PC-9 (cell line): ENCODE measurements around the gene HBP1. TPM values are rescaled to one million over a fixed set of nuclear protein-coding genes. Genes with fewer than 3 reads are reported as not detected.

Experiments used
- BruUV-seq: library from RNA; stranded (reverse); fragments of 400-500 nt; replicated peaks from 2 replicates; lab custom pipeline; 2021; lab: Mats Ljungman, UMichigan
- CTCF ChIA-PET: fragments of 300-600 bp; sonication (Branson Sonifier 250); formaldehyde crosslinking; loops from one replicate; lab custom pipeline; 2022; ENCODE audit warnings: antibody characterized with exemption; lab: Charles Lee
- POLR2A ChIA-PET: fragments of 300-600 bp; sonication (Branson Sonifier 250); formaldehyde crosslinking; loops from one replicate; lab custom pipeline; 2022; ENCODE audit warnings: antibody characterized with exemption; ENCODE audit not compliant: unreplicated experiment; lab: Charles Lee
- DNase-seq, 2 experiments: peaks; one replicate each; pipeline versions ENCODE4 v3.0.0 to v3.0.0-alpha.2; 2015 to 2022; ENCODE audit warnings: mixed read lengths in 1 of 2
- H2AFZ ChIP-seq: fragments of 200-600 bp; sonication (generic); 2 replicates; pipeline ENCODE4 v1.8.1; 2017; ENCODE audit warnings: antibody characterized with exemption
- H3F3A ChIP-seq: fragments of 200-600 bp; sonication (generic); 2 replicates; pipeline ENCODE4 v1.8.1; 2017; ENCODE audit warnings: antibody characterized with exemption, mild to moderate bottlenecking, low read depth; ENCODE audit not compliant: insufficient read depth
- H3K27ac ChIP-seq: fragments of 200-600 bp; sonication (generic); 2 replicates; pipeline ENCODE4 v1.6.1; 2016; ENCODE audit warnings: mixed run types
- H3K27me3 ChIP-seq: fragments of 200-600 bp; sonication (generic); 2 replicates; pipeline ENCODE4 v1.6.1; 2016; ENCODE audit warnings: low read depth, mixed run types; ENCODE audit not compliant: insufficient read depth
- H3K36me3 ChIP-seq: fragments of 200-600 bp; sonication (generic); 2 replicates; pipeline ENCODE4 v1.6.1; 2016; ENCODE audit warnings: low read depth, mixed run types
- H3K4me1 ChIP-seq: fragments of 200-600 bp; sonication (generic); replicated peaks from 2 replicates; pipeline ENCODE4 v1.6.1; 2016; ENCODE audit warnings: mixed run types; ENCODE audit not compliant: insufficient read depth
- H3K4me2 ChIP-seq: fragments of 200-600 bp; sonication (generic); 2 replicates; pipeline ENCODE4 v1.6.1; 2017; ENCODE audit warnings: mixed run types
- H3K4me3 ChIP-seq: fragments of 200-600 bp; sonication (generic); 2 replicates; pipeline ENCODE4 v1.6.1; 2016; ENCODE audit warnings: mixed run types
- H3K79me2 ChIP-seq: fragments of 200-600 bp; sonication (generic); 2 replicates; pipeline ENCODE4 v1.6.1; 2017; ENCODE audit warnings: low read depth, mixed run types
- H3K9me2 ChIP-seq: fragments of 200-600 bp; sonication (generic); 2 replicates; pipeline ENCODE4 v1.8.1; 2017; ENCODE audit warnings: mild to moderate bottlenecking; ENCODE audit not compliant: insufficient read depth
- H3K9me3 ChIP-seq: fragments of 200-600 bp; sonication (generic); 2 replicates; pipeline ENCODE4 v1.8.1; 2016; ENCODE audit warnings: low read depth; ENCODE audit not compliant: insufficient read depth
- H4K20me1 ChIP-seq: fragments of 200-600 bp; sonication (generic); 2 replicates; pipeline ENCODE4 v1.8.1; 2017; ENCODE audit not compliant: insufficient read depth
- EZH2 ChIP-seq: fragments of 200-600 bp; sonication (generic); IDR thresholded peaks from 2 replicates; pipeline ENCODE4 v1.8.0; 2017; ENCODE audit warnings: antibody characterized with exemption, low read depth
- intact Hi-C: fragments of 100-400 bp; cut with micrococcal nuclease; formaldehyde crosslinking; loops from one replicate; pipeline ENCODE4 v1.10.0; 2022; ENCODE audit not compliant: unreplicated experiment
- total RNA-seq: library from RNA; stranded (reverse); gene quantifications from 2 replicates; pipeline ENCODE4 v1.2.3, GENCODE V29; 2021
- TF ChIP-seq, protein P1 (sequence below): fragments of 200-600 bp; sonication (generic); conservative IDR thresholded peaks from 2 replicates; pipeline ENCODE4 v1.6.1; 2017; ENCODE audit warnings: mixed run types, antibody characterized with exemption, mild to moderate bottlenecking, moderate library complexity

The HBP1 gene
- total RNA-seq, 1 experiment from 2014 or later = 60.0 TPM

DNA sequence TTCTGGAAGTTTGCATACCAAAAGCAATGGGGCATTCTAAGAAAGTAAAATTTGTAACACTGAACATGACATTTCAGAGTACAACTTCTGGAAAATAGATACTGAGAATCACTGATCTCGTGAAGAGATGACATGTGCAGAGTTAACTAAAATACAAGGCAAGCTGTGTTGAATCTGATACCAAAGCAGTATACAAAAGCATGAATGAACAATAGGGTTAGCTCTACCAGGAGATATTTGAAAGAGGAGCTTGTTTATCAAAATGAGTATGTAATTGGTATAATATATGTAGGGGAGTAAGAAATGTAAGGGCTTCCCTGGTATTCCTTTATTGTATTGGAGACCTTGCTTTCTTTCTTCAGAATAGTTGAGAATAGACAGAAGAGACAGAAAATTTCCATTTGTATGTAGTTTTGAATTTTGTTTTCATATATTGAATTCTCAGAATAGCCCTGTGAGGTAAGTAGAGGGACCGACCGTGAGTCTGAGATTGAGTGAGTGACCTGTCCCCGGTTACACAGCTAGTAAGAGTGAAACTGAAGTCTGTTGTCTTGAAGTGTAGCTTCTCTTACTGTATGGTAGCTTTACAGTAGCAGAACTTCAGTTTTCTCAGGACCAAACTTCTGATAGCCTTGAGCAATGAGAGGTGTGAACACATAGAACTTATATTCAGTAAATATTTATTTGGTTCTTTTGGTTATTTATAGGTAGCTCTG, 5.0 kb downstream of the HBP1 start:
- Histone ChIP-seq H3K9me3 (no peaks in the 10 kb centered on the region), H3K27me3 (no peaks in the 10 kb centered on the region), H3K4me3 (no peak overlapping the region), H3F3A (peaks cover 8% of the 10 kb centered on the region; the same call in 1 of the 2 replicates), H3K4me1 (peaks cover 10% of the 10 kb centered on the region), H3K4me2 (no peak overlapping the region), H3K27ac (no peak overlapping the region), H3K79me2 (peaks cover 88% of the 10 kb centered on the region), H4K20me1 (peaks cover 65% of the 10 kb centered on the region), H3K36me3 (peaks cover 12% of the 10 kb centered on the region; the same call in 1 of the 2 replicates), H2AFZ (no peak overlapping the region), H3K9me2 (no peaks in the 10 kb centered on the region)
- intact Hi-C loops = no loop called here
- CTCF ChIA-PET = no interaction called here
- no peak for DNase-seq
- POLR2A ChIA-PET = no interaction called here
- no TSS peak for BruUV-seq
- no peak for TF ChIP-seq EZH2
- TF ChIP-seq, protein P1, sequence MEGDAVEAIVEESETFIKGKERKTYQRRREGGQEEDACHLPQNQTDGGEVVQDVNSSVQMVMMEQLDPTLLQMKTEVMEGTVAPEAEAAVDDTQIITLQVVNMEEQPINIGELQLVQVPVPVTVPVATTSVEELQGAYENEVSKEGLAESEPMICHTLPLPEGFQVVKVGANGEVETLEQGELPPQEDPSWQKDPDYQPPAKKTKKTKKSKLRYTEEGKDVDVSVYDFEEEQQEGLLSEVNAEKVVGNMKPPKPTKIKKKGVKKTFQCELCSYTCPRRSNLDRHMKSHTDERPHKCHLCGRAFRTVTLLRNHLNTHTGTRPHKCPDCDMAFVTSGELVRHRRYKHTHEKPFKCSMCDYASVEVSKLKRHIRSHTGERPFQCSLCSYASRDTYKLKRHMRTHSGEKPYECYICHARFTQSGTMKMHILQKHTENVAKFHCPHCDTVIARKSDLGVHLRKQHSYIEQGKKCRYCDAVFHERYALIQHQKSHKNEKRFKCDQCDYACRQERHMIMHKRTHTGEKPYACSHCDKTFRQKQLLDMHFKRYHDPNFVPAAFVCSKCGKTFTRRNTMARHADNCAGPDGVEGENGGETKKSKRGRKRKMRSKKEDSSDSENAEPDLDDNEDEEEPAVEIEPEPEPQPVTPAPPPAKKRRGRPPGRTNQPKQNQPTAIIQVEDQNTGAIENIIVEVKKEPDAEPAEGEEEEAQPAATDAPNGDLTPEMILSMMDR = no peak

DNA sequence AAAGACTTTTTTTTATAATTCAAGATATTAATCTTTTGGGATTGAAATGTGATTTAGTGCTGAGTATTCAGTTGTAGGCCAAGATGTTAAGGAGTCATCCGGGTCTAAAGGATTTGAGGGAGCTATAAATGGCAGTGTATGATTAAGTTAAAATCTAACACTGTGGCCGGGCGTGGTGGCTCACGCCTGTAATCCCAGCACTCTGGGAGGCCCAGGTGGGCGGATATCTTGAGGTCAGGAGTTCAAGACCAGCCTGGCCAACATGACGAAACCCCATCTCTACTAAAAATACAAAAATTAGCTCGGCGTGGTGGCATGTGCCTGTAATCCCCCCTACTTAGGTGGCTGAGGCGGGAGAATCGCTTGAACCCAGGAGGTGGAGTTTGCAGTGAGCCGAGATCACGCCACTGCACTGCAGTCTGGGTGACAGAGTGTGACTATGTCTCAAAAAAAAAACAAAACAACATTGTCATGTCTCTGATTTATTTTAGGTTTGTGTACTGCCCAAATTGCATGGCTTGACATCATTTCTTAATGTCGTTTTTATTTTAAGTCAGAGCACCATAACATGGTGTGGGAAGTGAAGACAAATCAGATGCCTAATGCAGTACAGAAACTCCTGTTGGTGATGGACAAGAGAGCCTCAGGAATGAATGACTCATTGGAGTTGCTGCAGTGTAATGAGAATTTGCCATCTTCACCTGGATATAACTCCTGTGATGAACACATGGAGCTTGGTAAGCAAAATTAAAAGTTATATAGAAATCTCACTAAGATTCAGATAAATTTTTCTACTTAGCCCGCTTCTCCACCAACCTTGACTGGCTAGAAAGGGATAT, 10.7 kb downstream of the HBP1 start:
- H3K4me3 ChIP-seq = no peak overlapping the region
- no TSS peak for BruUV-seq
- no peak overlapping the region for H2AFZ ChIP-seq
- peaks cover 51% of the 10 kb centered on the region for H3K79me2 ChIP-seq
- DNase-seq = peak in 1 of 2 experiments; percentile 53
- H3F3A ChIP-seq = peaks cover 18% of the 10 kb centered on the region; the same call in 1 of the 2 replicates
- peak overlapping the region; percentile 35; the same call in 1 of the 2 replicates for H3K4me2 ChIP-seq
- POLR2A ChIA-PET = interaction anchor here (0.5 to 0.6 kb wide), 2 partner anchors 10 to 11 kb away, joined by 3 to 4 read pairs; partner anchors contain the start of gene HBP1
- peaks cover 20% of the 10 kb centered on the region for H3K4me1 ChIP-seq
- H3K27me3 ChIP-seq = no peaks in the 10 kb centered on the region
- peak overlapping the region; percentile 64 for H3K27ac ChIP-seq
- peaks cover 47% of the 10 kb centered on the region for H3K36me3 ChIP-seq
- intact Hi-C loops = no loop called here
- H4K20me1 ChIP-seq = peaks cover 49% of the 10 kb centered on the region
- CTCF ChIA-PET = interaction anchor here (0.6 kb wide), 1 partner anchor 137 kb away, joined by 3 read pairs; no protein-coding TSS in a partner anchor
- no peaks in the 10 kb centered on the region for H3K9me2 ChIP-seq
- no peaks in the 10 kb centered on the region for H3K9me3 ChIP-seq
- TF ChIP-seq, protein P1 = no peak
- no peak for TF ChIP-seq EZH2

DNA sequence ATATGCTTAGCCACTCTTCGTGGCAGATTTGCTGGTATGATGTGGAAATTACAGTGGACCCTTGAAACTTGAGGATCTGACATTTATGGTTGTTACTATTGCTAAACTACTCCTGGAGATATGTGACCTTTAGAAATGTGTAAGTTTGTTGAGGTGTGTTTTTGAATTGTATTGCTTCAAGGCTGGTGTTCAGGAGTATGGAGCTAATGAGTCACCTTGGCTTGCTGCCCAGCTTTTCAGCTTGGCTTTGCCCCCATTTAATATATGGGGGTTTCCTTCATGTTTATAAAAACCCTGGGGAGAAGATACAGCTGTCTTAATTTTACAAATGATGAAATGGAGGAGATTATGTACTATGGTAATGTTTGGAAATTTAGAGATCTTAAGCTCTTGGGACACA, 11.6 kb downstream of the HBP1 start:
- Histone ChIP-seq H3K4me3 (no peak overlapping the region), H3K9me2 (no peaks in the 10 kb centered on the region), H4K20me1 (peaks cover 44% of the 10 kb centered on the region), H3K79me2 (peaks cover 43% of the 10 kb centered on the region), H3K27ac (peak overlapping the region; percentile 64), H3K4me1 (peaks cover 20% of the 10 kb centered on the region), H3K4me2 (peak overlapping the region; percentile 35; the same call in 1 of the 2 replicates), H3K27me3 (no peaks in the 10 kb centered on the region), H3K36me3 (peaks cover 55% of the 10 kb centered on the region), H2AFZ (no peak overlapping the region), H3K9me3 (no peaks in the 10 kb centered on the region), H3F3A (peaks cover 18% of the 10 kb centered on the region; the same call in 1 of the 2 replicates)
- ChIA-PET CTCF (interaction anchor here (0.8 kb wide), 1 partner anchor 27 kb away, joined by 3 read pairs; no protein-coding TSS in a partner anchor), POLR2A (interaction anchor here (0.5 to 0.6 kb wide), 4 partner anchors 10 to 460 kb away, joined by 3 to 4 read pairs (median 3); partner anchors contain the start of gene HBP1)
- no peak for TF ChIP-seq EZH2
- TF ChIP-seq, protein P1 = no peak
- peak; percentile 35 to 57 for DNase-seq
- BruUV-seq = no TSS peak
- intact Hi-C loops = no loop called here
